ENCODE results near the gene TINAGL1.

TINAGL1 gene

DNA sequence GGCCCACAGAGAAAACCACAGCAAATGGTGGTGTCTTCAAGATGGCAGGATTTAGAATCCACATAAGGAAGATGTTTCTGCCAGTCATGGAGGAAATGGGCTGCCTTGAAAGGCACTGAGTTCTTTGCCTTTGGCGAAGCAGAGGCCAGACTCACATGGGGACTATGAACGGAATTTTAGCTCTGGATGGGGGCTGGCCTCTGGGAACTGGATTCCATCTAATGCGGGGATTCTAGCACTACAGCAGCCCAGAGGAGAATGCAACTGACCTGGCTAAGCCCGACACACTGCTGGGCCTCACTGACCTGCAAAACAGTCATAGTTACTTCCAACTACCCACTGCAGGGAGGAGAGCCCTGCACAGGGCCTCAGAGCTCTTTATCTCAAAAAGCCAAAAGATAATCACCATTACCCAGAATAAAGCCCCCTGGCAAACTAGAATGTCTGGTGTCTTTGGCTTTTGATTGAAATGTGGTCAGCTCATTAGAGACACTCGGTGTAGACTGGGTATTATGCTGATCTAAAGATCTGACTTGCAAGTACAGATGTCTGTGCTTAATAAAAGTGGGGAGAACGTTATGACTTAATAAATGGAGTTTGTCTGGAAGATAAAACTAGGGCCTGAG lies 52.7 kb downstream of the TINAGL1 start:
- no peak for DNase-seq

GRCh38 chr1:31632649-31633048 lies 56.3 kb downstream of the TINAGL1 start:
- DNase-seq = no peak

GRCh38 chr1:31633117-31633516 lies 56.8 kb downstream of the TINAGL1 start:
- no peak for DNase-seq

Data from GOT3 (cell line).